T follicular helper cell (primary cell): ENCODE results near the gene F10.
"Not testable (repeated sequence)": the region's sequence is repeated elsewhere in the genome, so short reads cannot be mapped to it uniquely, and the experiment has no call there.

Source experiments
- DNase-seq: peaks from one replicate; pipeline ENCODE4 v3.0.0-alpha.2; 2020; ENCODE audit warnings: low read depth
- total RNA-seq, 2 experiments: gene quantifications; one replicate each; lab custom pipeline; 2026; lab: John Stamatoyannopoulos, UW

F10 gene
- 0 to 0.06 reads per million in 2 experiments for total RNA-seq

- DNase-seq: no peak
Observed at GRCh38 chr13:113122550-113123225, at the start of gene F10. TSS of gene F10 (plus strand) at chr13:113122799. CDS start at chr13:113122856, 57 bp downstream.

- no peak for DNase-seq
Observed at GRCh38 chr13:113073942-113074341, 48.7 kb upstream of the F10 start.

GRCh38 chr13:113074401-113074800, 48.2 kb upstream of the F10 start:
- DNase-seq: no peak

GRCh38 chr13:113074876-113075275, 47.7 kb upstream of the F10 start:
- no peak for DNase-seq

GRCh38 chr13:113075711-113076110, 46.9 kb upstream of the F10 start:
- no peak for DNase-seq

GRCh38 chr13:113076681-113077401, 45.8 kb upstream of the F10 start:
- no peak for DNase-seq

- DNase-seq: no peak
Observed at GRCh38 chr13:113077566-113077952, 45.0 kb upstream of the F10 start.

- no peak for DNase-seq
Observed at GRCh38 chr13:113077953-113078901, 44.4 kb upstream of the F10 start.

GRCh38 chr13:113078902-113079780, 43.5 kb upstream of the F10 start:
- DNase-seq: no peak

- DNase-seq: not testable (repeated sequence)
Observed at GRCh38 chr13:113079781-113080080, 42.9 kb upstream of the F10 start.

- DNase-seq: no peak
Observed at GRCh38 chr13:113080361-113080831, 42.2 kb upstream of the F10 start.

GRCh38 chr13:113080901-113081521, 41.6 kb upstream of the F10 start:
- DNase-seq: no peak

GRCh38 chr13:113082198-113083021, 40.2 kb upstream of the F10 start:
- no peak for DNase-seq

- no peak for DNase-seq
Observed at GRCh38 chr13:113083022-113083373, 39.6 kb upstream of the F10 start.

- DNase-seq: no peak
Observed at GRCh38 chr13:113083402-113084061, 39.1 kb upstream of the F10 start.

- no peak for DNase-seq
Observed at GRCh38 chr13:113084094-113084942, 38.3 kb upstream of the F10 start.

- no peak for DNase-seq
Observed at GRCh38 chr13:113084943-113085540, 37.6 kb upstream of the F10 start.
